ENCODE data around the gene KLF11. TPM values are rescaled to one million over a fixed set of nuclear protein-coding genes. Genes with fewer than 3 reads are reported as not detected.
A peak's percentile ranks its signal among the peaks of the same experiment; 100 is the strongest.

Gene KLF11
- total RNA-seq, 1 donor = 8.3 TPM

DNA sequence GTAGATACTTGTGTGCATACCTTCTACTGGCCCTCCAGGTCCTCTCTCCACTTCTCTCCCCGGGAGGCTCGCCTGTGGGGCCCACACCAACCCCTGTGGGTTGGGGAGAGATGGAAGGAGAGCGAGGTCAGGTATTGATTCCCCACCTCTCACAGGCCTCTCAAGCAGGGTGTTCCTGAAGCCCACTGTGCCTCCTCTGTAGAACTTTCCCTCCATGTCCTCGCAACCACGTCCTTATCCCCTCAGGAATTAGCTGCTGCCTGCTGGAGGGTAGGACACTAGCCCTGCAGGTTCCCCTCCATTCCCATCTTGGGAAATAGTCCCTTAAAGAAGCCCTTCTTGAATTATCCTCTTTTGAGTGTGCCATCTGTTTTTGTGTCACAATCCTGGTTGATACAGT, 38.9 kb upstream of the KLF11 start:
- peak; percentile 15 for DNase-seq (ENCODE audit: insufficient read length, low spot score, missing footprints)
- H3K27ac ChIP-seq (ENCODE audit: low read depth, low read length) = no peak overlapping the region
- H3K36me3 ChIP-seq (ENCODE audit: insufficient read depth, low read length) = no peaks in the 10 kb centered on the region
- H3K4me3 ChIP-seq (ENCODE audit: insufficient read depth, low read length) = no peak overlapping the region
- no peaks in the 10 kb centered on the region for H4K20me1 ChIP-seq (ENCODE audit: insufficient read depth, low read length)
- no peaks in the 10 kb centered on the region for H3K9me3 ChIP-seq (ENCODE audit: low read depth, low read length)
- H2AFZ ChIP-seq (ENCODE audit: low read length) = no peak overlapping the region
- no peak overlapping the region for H3K4me2 ChIP-seq (ENCODE audit: insufficient read depth, low read length)
- peaks cover 28% of the 10 kb centered on the region for H3K4me1 ChIP-seq (ENCODE audit: insufficient read depth, low read length)
- TF ChIP-seq, protein P1, sequence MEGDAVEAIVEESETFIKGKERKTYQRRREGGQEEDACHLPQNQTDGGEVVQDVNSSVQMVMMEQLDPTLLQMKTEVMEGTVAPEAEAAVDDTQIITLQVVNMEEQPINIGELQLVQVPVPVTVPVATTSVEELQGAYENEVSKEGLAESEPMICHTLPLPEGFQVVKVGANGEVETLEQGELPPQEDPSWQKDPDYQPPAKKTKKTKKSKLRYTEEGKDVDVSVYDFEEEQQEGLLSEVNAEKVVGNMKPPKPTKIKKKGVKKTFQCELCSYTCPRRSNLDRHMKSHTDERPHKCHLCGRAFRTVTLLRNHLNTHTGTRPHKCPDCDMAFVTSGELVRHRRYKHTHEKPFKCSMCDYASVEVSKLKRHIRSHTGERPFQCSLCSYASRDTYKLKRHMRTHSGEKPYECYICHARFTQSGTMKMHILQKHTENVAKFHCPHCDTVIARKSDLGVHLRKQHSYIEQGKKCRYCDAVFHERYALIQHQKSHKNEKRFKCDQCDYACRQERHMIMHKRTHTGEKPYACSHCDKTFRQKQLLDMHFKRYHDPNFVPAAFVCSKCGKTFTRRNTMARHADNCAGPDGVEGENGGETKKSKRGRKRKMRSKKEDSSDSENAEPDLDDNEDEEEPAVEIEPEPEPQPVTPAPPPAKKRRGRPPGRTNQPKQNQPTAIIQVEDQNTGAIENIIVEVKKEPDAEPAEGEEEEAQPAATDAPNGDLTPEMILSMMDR (IDR thresholded peaks at IDR 0.05; ENCODE audit: extremely low read depth, low read depth, low read length) = no peak
- H3K79me2 ChIP-seq (ENCODE audit: insufficient read depth, low read length) = no peaks in the 10 kb centered on the region
- H3K27me3 ChIP-seq (ENCODE audit: insufficient read depth, low read length) = no peaks in the 10 kb centered on the region

DNA sequence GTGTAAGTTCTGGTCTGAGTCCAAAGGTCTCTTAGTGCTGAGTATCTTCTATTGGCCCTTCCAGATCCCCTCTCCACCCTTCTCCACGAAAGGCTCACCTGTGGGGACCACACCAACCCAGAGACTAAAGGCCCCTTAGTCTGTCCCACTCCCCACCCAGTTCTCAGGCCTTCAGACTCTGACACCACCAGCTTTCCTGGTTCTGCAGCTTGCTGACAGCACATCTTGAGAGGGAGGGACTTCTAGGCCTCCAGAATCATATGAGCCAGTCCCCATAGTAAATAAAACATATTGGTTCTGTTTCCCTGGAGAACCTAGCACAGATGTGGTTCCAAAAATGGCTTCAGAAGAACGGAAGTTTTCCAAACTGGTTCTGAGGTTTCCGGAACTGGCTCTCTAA, 38.5 kb upstream of the KLF11 start:
- no peaks in the 10 kb centered on the region for H3K9me3 ChIP-seq (ENCODE audit: low read depth, low read length)
- no peak overlapping the region for H3K4me2 ChIP-seq (ENCODE audit: insufficient read depth, low read length)
- H3K27ac ChIP-seq (ENCODE audit: low read depth, low read length) = no peak overlapping the region
- TF ChIP-seq, protein P1 (IDR thresholded peaks at IDR 0.05; ENCODE audit: extremely low read depth, low read depth, low read length) = no peak
- H2AFZ ChIP-seq (ENCODE audit: low read length) = no peak overlapping the region
- H3K4me1 ChIP-seq (ENCODE audit: insufficient read depth, low read length) = peaks cover 33% of the 10 kb centered on the region
- no peaks in the 10 kb centered on the region for H3K36me3 ChIP-seq (ENCODE audit: insufficient read depth, low read length)
- DNase-seq (ENCODE audit: insufficient read length, low spot score, missing footprints) = peak; percentile 65
- no peaks in the 10 kb centered on the region for H3K79me2 ChIP-seq (ENCODE audit: insufficient read depth, low read length)
- H3K4me3 ChIP-seq (ENCODE audit: insufficient read depth, low read length) = no peak overlapping the region
- H3K27me3 ChIP-seq (ENCODE audit: insufficient read depth, low read length) = no peaks in the 10 kb centered on the region
- H4K20me1 ChIP-seq (ENCODE audit: insufficient read depth, low read length) = no peaks in the 10 kb centered on the region

DNA sequence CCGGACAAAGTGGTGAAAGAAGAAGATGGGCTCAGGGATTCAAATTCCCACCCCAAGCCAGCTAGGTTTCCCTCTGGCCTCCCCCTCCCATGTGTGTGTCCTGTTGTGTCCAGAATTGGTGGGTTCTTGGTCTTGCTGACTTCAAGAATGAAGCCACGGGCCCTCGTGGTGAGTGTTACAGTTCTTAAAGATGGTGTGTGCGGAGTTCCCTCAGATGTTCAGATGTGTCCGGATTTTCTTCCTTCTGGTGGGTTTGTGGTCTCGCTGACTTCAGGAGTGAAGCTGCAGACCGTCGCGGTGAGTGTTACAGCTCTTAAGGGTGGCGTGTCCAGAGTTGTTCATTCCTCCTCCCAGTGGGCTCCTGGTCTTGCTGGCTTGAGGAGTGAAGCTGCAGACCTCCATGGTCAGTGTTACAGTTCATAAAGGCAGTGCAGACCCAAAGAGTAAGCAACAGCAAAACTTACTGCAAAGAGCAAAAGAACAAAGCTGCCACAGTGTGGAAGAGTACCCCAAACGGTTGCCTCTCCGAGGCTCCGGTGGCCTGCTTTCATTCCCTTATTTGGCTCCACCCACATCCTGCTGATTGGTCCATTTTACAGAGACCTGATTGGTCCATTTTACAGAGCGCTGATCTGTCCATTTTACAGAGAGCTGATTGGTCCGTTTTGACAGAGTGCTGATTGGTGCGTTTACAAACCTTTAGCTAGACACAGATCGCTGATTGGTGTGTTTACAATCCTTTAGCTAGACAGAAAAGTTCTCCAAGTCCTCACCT, 37.7 kb upstream of the KLF11 start:
- Histone ChIP-seq H3K36me3 (ENCODE audit: insufficient read depth, low read length) (no peaks in the 10 kb centered on the region), H3K4me1 (ENCODE audit: insufficient read depth, low read length) (peaks cover 40% of the 10 kb centered on the region)
- TF ChIP-seq, protein P1 (IDR thresholded peaks at IDR 0.05; ENCODE audit: extremely low read depth, low read depth, low read length) = no peak

DNA sequence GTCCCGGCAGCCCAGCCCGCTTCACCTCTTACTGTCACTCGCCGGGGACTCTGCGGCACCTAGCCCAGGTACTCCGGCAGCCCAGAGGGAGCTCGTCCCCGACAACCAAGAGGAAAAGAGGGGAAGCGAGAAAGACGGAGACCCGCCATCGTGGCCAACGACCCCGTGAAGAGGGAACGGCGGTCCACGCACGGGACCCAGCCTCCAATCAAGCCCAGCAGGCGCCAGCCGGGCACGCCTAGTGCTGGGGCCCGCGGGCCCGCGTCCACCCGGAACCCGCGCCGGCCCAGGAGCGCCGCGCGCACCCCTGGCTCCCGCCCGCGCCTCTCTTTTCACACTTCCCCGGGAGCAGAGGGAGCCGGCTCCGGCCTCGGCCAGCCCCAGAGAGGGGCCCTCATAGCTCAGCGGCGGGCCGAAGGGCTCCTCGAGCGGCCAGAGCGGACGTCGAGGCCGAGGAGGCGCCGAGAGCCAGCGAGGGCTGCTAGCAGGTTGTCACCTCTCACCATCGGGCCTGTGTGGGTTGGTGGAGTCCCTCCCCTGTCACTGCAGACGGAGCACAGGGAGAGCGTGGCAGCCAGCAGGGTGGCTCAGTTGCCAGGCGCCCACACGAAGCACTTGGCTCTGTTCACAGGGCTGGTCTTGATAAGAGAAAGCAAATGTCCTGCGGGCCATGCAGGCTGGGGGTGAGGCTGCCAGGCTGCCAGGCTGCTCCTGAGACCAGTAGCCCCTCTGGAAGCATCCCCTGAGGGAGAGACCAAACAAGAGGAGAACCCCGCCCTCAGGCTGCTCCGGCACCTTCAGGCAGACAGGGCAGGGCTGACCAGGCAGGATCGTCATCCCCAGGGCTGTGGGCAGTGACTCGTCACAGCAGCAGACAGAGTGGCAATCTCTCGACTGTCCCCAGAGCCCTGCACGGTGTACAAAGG, 36.9 kb upstream of the KLF11 start:
- Histone ChIP-seq H3K4me2 (ENCODE audit: insufficient read depth, low read length) (no peak overlapping the region), H3K27ac (ENCODE audit: low read depth, low read length) (no peak overlapping the region), H3K9me3 (ENCODE audit: low read depth, low read length) (no peaks in the 10 kb centered on the region), H2AFZ (ENCODE audit: low read length) (no peak overlapping the region), H4K20me1 (ENCODE audit: insufficient read depth, low read length) (no peaks in the 10 kb centered on the region), H3K4me3 (ENCODE audit: insufficient read depth, low read length) (no peak overlapping the region), H3K79me2 (ENCODE audit: insufficient read depth, low read length) (no peaks in the 10 kb centered on the region), H3K4me1 (ENCODE audit: insufficient read depth, low read length) (peaks cover 40% of the 10 kb centered on the region), H3K27me3 (ENCODE audit: insufficient read depth, low read length) (no peaks in the 10 kb centered on the region), H3K36me3 (ENCODE audit: insufficient read depth, low read length) (no peaks in the 10 kb centered on the region)
- peak; percentile 83 for DNase-seq (ENCODE audit: insufficient read length, low spot score, missing footprints)
- TF ChIP-seq, protein P1 (IDR thresholded peaks at IDR 0.05; ENCODE audit: extremely low read depth, low read depth, low read length) = no peak

More for the DNA sequence above, 37.7 kb upstream of the KLF11 start:
- Histone ChIP-seq H3K27ac (ENCODE audit: low read depth, low read length) (no peak overlapping the region), H4K20me1 (ENCODE audit: insufficient read depth, low read length) (no peaks in the 10 kb centered on the region), H2AFZ (ENCODE audit: low read length) (no peak overlapping the region), H3K9me3 (ENCODE audit: low read depth, low read length) (no peaks in the 10 kb centered on the region), H3K4me2 (ENCODE audit: insufficient read depth, low read length) (no peak overlapping the region), H3K79me2 (ENCODE audit: insufficient read depth, low read length) (no peaks in the 10 kb centered on the region), H3K27me3 (ENCODE audit: insufficient read depth, low read length) (no peaks in the 10 kb centered on the region), H3K4me3 (ENCODE audit: insufficient read depth, low read length) (no peak overlapping the region)
- DNase-seq (ENCODE audit: insufficient read length, low spot score, missing footprints) = peak; percentile 21

Measured in osteoblast (primary cell).